Measurements from ENCODE around the gene SPATA3. TPM values are rescaled to one million over a fixed set of nuclear protein-coding genes. Genes with fewer than 3 reads are reported as not detected.

SPATA3 gene
- total and polyA plus RNA-seq, 2 of the 13 experiments (the other 11 are each of a cell fraction or from before 2014, with no cell fraction given): not detected

- no peak for TF ChIP-seq MLXIP (CRISPR knock-in tag; IDR thresholded peaks at IDR 0.05; ENCODE audit: borderline replicate concordance)
- TF ChIP-seq NFYC (CRISPR knock-in tag; IDR thresholded peaks at IDR 0.05): no peak; the same call in 1 of the 2 replicates
- TF ChIP-seq POGK (CRISPR knock-in tag; conservative IDR thresholded peaks at IDR 0.05): no peak; the same call in 1 of the 2 replicates
- peak; percentile 24; the same call in 1 of the 2 replicates for TF ChIP-seq RXRB (CRISPR knock-in tag; IDR thresholded peaks at IDR 0.05; ENCODE audit: borderline replicate concordance)
- TF ChIP-seq SKIL (CRISPR knock-in tag; IDR thresholded peaks at IDR 0.05; ENCODE audit: borderline replicate concordance): peak; percentile 42; the same call in 1 of the 2 replicates
- TF ChIP-seq ZHX1 (CRISPR knock-in tag; IDR thresholded peaks at IDR 0.05; ENCODE audit: low read depth): no peak
- no peak for TF ChIP-seq BATF2 (CRISPR knock-in tag; IDR thresholded peaks at IDR 0.05)
- TF ChIP-seq ZBTB26 (CRISPR knock-in tag; IDR thresholded peaks at IDR 0.05; ENCODE audit: borderline replicate concordance): no peak; the same call in 1 of the 2 replicates
- no peak for TF ChIP-seq ZNF256 (CRISPR knock-in tag; conservative IDR thresholded peaks at IDR 0.05)
- no peak; the same call in 1 of the 2 replicates for TF ChIP-seq HNF4G (IDR thresholded peaks at IDR 0.05; ENCODE audit: borderline replicate concordance, low read depth, low read length)
- peak; percentile 40; the same call in 1 of the 2 replicates for TF ChIP-seq HNF4G (CRISPR knock-in tag; IDR thresholded peaks at IDR 0.05; ENCODE audit: borderline replicate concordance, low read depth)
- no peak for TF ChIP-seq CREM (IDR thresholded peaks at IDR 0.05)
- no peak for TF ChIP-seq CREM (CRISPR knock-in tag; IDR thresholded peaks at IDR 0.05)
Observed at GRCh38 chr2:230987137-230988020, 8.5 kb upstream of the SPATA3 start (continued).
